H1 (cell line): ENCODE data around the gene ZNF385C. TPM values are rescaled to one million over a fixed set of nuclear protein-coding genes. Genes with fewer than 3 reads are reported as not detected.

Source experiments
- ASH2L ChIP-seq: fragments of 200-600, 300-600 bp; sonication (generic); IDR thresholded peaks from one replicate; pipeline ENCODE4 v1.7.1; 2017; ENCODE audit warnings: low read length
- ATF2 ChIP-seq: IDR thresholded peaks from 2 replicates; pipeline ENCODE4 v1.6.1; 2012; ENCODE audit warnings: low read length, inconsistent platforms
- BCL11A ChIP-seq, 2 experiments: IDR thresholded peaks; one replicate each; pipeline ENCODE4 v1.6.1; 2011; ENCODE audit warnings: low read depth in 2 of 2, low read length in 2 of 2, mild to moderate bottlenecking in 2 of 2
- CEBPB ChIP-seq: IDR thresholded peaks from 2 replicates; pipeline ENCODE4 v1.6.1; 2012; ENCODE audit warnings: low read depth, low read length
- EP300 ChIP-seq, 2 experiments: IDR thresholded peaks; 1 replicate in 1 of 2; 2 replicates in 1 of 2; pipeline ENCODE4 v1.6.1; 2011 to 2012; ENCODE audit warnings: low read depth in 2 of 2, low read length in 2 of 2, mild to moderate bottlenecking in 2 of 2, borderline replicate concordance in 1 of 2, inconsistent platforms in 1 of 2, moderate library complexity in 1 of 2
- KDM5A ChIP-seq: fragments of 200-600 bp; IDR thresholded peaks from 2 replicates; pipeline ENCODE4 v1.7.1; 2012; ENCODE audit warnings: mild to moderate bottlenecking, low read length, inconsistent platforms, mixed read lengths
- RAD21 ChIP-seq, 2 experiments: IDR thresholded peaks in 1 of 2; conservative IDR thresholded peaks in 1 of 2; 2 replicates each; pipeline ENCODE4 v1.6.1; 2011; ENCODE audit warnings: low read depth in 2 of 2, low read length in 2 of 2, improper control_type of control experiment in 1 of 2, inconsistent platforms in 1 of 2, mild to moderate bottlenecking in 1 of 2, moderate library complexity in 1 of 2
- RNF2 ChIP-seq: fragments of 200-900, 300-1000 bp; sonication (generic); IDR thresholded peaks from 2 replicates; pipeline ENCODE4 v1.7.1; 2016; ENCODE audit warnings: borderline replicate concordance, low read depth, mild to moderate bottlenecking, antibody characterized with exemption, low read length; ENCODE audit not compliant: poor library complexity, severe bottlenecking; ENCODE audit errors: missing control alignments
- RXRA ChIP-seq: IDR thresholded peaks from 2 replicates; pipeline ENCODE4 v1.6.1; 2011; ENCODE audit warnings: low read depth, mild to moderate bottlenecking, low read length, moderate library complexity; ENCODE audit not compliant: insufficient read depth
- SP2 ChIP-seq: IDR thresholded peaks from 2 replicates; pipeline ENCODE4 v1.6.1; 2012; ENCODE audit warnings: mild to moderate bottlenecking, low read length, inconsistent platforms
- polyA plus RNA-seq, 7 experiments: library from polyadenylated mRNA; depleted of rRNA in 3 of 7; stranded (reverse) in 5 of 7; unstranded in 2 of 7; fragments of >200 nt in 5 of 7; fragments of 200-250 nt in 2 of 7; gene quantifications; 1 replicate in 5 of 7; 2 replicates in 1 of 7; 4 replicates in 1 of 7; pipeline versions ENCODE4 v1.2.1 to v1.2.3, GENCODE V29; 2011 to 2013; ENCODE audit warnings: missing spikeins in 2 of 7, mixed read lengths in 2 of 7
- total RNA-seq: library from RNA; stranded (reverse); fragmentation: NEBNext Ultra II Directional; extraction: Animal tissue kit (Norgen Biotek cat#: 25700); gene quantifications from 2 replicates; pipeline ENCODE4 v1.2.1, GENCODE V29; 2021

Gene ZNF385C
- total and polyA plus RNA-seq, 2 of the 8 experiments (the other 6 are each of a cell fraction or from before 2014, with no cell fraction given) = 3.9 to 6.1 TPM

GRCh38 chr17:42119301-42119700 lies 21.0 kb upstream of the ZNF385C start (continued):
- TF ChIP-seq BCL11A (IDR thresholded peaks at IDR 0.05; ENCODE audit: low read depth in 2 of 2, low read length in 2 of 2) (no peak), EP300 (IDR thresholded peaks at IDR 0.05; ENCODE audit: borderline replicate concordance in 1 of 2, low read depth in 2 of 2, low read length in 2 of 2) (no peak), ATF2 (no peak), RAD21 (IDR thresholded peaks at IDR 0.05 in 1 of 2, conservative IDR thresholded peaks at IDR 0.05 in 1 of 2; ENCODE audit: low read depth in 2 of 2, low read length in 2 of 2) (no peak), CEBPB (no peak), RNF2 (no peak), RXRA (no peak), SP2 (no peak), ASH2L (no peak), KDM5A (no peak)
